22Rv1 (cell line): Measurements from ENCODE around the gene PKMYT1.
A peak's percentile ranks its signal among the peaks of the same experiment; 100 is the strongest.

ENCODE experiments used
- H3K27ac ChIP-seq: fragments of 450-650 bp; 2 replicates; pipeline ENCODE4 v1.5.1; 2017
- ZFX ChIP-seq: fragments of 450-650 bp; IDR thresholded peaks from 2 replicates; pipeline ENCODE4 v1.6.1; 2017; ENCODE audit warnings: antibody characterized with exemption, borderline replicate concordance
- TF ChIP-seq, protein P1 (sequence below): fragments of 450-650 bp; IDR thresholded peaks from 2 replicates; pipeline ENCODE4 v1.5.1; 2017; ENCODE audit warnings: mild to moderate bottlenecking

The PKMYT1 gene

DNA sequence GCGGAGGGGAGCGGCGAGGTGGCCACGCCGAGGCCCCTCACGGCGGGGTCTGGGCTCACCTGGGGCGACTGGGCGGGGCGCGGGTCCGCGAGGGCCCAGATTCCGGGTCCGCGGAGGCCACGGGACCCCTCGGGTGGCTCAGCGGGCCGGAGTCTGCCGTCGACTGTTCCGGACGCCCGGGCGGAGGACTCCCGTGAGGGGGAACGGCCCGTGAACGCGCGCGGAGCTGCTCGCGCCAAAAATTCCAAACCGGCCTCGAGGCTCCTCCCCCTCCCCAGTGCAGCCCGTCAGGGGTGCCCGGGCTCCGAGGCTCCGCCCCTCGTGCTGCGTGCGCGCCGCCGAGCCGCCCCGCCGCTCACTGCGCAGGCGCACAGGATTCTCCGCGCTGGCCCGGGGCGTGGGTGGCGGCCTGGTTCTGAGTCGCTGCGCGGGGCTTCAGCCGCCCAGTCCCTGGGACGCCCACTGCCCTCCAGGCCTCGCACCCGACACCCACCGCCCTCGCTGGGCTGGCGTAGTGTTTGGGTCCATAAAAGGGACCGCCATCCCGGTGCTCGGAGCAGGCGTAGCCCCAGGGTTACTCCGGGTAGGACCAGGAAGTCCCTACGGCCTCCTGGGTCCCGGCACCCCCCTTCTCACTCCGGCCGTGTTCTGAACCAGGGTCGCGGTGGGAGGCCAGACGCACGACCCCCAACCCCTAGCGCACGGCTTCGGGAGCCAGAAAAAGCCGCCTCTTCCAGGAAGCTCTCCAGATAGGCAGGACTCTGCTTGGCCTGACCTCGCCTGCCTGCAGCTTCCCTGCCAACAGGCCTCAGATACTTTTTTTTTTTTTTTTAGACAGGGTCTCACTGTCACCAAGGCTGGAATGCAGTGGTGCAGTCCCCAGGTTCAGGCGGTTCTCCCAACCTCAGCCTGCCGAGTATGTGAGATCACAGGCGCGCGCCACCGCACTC lies at the start of gene PKMYT1:
Gene PKMYT1, minus strand, starts transcription at position 220 of the 950 bp plus-strand sequence. CDS start 789 bp downstream, outside the sequence.
- no peak for TF ChIP-seq ZFX
- TF ChIP-seq, protein P1, sequence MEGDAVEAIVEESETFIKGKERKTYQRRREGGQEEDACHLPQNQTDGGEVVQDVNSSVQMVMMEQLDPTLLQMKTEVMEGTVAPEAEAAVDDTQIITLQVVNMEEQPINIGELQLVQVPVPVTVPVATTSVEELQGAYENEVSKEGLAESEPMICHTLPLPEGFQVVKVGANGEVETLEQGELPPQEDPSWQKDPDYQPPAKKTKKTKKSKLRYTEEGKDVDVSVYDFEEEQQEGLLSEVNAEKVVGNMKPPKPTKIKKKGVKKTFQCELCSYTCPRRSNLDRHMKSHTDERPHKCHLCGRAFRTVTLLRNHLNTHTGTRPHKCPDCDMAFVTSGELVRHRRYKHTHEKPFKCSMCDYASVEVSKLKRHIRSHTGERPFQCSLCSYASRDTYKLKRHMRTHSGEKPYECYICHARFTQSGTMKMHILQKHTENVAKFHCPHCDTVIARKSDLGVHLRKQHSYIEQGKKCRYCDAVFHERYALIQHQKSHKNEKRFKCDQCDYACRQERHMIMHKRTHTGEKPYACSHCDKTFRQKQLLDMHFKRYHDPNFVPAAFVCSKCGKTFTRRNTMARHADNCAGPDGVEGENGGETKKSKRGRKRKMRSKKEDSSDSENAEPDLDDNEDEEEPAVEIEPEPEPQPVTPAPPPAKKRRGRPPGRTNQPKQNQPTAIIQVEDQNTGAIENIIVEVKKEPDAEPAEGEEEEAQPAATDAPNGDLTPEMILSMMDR = no peak
- H3K27ac ChIP-seq = peak within 1 kb of the TSS; percentile 99

DNA sequence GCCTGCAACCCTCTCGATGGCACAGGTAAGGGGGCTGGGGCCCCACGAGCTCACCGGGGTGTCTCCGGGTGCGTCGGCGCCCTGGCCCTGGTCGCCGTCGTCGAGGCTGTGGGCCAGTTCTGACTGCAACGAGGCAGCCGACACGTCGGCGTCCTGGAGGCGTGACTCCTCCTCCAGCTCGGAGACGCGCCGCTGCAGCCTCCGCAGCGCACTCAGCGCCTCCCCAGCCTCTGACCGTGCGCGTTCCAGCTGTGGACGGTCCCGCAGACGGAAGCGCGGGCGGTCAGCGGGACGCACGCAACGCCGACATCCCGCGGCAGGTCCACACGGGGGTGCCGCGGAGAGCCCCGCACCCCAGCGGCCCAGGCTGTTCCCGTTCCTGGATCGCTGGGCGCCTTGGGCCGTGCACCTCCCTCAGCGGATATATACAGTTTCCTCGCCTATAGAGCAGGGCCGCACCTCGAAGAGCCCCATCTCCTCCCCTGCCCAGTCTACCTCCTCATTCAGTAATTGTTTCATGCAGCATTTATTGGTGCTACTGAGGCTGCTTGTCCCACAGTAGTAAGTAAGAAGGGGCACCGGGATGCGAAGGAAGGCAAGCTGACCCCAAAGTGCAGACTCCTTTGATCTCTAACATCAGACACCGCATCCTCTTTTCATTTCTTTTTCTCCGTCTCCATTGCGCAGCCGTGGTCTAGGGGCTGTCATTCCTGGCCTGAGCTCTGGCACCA lies 49.4 kb upstream of the PKMYT1 start:
- no peak overlapping the region for H3K27ac ChIP-seq
- TF ChIP-seq ZFX = no peak
- TF ChIP-seq, protein P1 = no peak

GRCh38 chr16:3028716-3029319 lies 48.6 kb upstream of the PKMYT1 start:
- H3K27ac ChIP-seq = peak overlapping the region; percentile 70; the same call in 1 of the 2 replicates

DNA sequence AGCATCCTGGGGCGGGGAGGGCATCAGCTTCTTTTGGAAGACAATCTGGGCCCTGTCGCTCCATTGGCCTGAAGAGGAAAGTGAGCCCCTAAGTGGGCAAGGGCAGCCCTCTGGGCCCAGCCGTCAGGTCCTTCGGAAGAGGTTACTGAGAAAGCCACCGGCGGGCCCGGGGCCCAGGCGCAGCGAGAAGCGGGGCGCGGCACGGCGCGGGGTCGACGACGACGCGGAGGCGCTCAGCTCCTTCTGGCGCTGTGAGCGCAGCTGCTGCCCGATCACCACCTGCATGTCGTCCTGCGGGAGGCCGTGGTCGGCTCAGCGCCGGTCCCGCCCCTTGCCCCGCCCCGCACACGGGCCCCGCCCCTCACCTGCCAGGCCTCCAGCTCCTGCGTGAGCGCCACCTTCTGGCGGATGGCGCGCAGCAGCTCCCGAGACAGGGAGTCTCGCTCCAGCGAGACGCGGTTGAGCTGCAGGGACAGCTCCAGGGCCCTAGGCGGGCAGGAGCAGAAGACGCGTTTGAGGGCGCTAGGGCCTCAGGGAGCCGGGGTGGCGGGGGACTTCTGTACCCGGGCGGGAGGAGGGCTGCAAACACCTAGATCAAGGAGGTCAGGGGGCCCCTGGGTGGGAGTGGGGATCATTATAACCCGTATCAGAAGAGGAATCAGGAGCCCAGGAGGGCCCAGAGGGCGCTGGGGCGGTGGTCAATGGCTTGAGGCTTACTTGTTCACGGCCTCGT lies 47.9 kb upstream of the PKMYT1 start:
- peak overlapping the region; percentile 70 for H3K27ac ChIP-seq
- TF ChIP-seq, protein P1 = peak; percentile 96
- TF ChIP-seq ZFX = no peak

More at GRCh38 chr16:3028716-3029319, 48.6 kb upstream of the PKMYT1 start:
- TF ChIP-seq ZFX = no peak
- TF ChIP-seq, protein P1 = no peak

- peak overlapping the region; percentile 70 for H3K27ac ChIP-seq
- TF ChIP-seq, protein P1 = no peak
- TF ChIP-seq ZFX = no peak
Observed at GRCh38 chr16:3027489-3027795, 47.2 kb upstream of the PKMYT1 start.

GRCh38 chr16:3026609-3027488 lies 46.6 kb upstream of the PKMYT1 start:
- TF ChIP-seq, protein P1 = no peak
- no peak for TF ChIP-seq ZFX
- peak overlapping the region; percentile 70; the same call in 1 of the 2 replicates for H3K27ac ChIP-seq
